ENCODE measurements around the gene PRSS48.
"Not testable (repeated sequence)": the region's sequence is repeated elsewhere in the genome, so short reads cannot be mapped to it uniquely, and the experiment has no call there.

PRSS48 gene

GRCh38 chr4:151276787-151277562 is at the start of gene PRSS48:
Gene PRSS48, plus strand, starts transcription at chr4:151277161. Its CDS starts 12 bp downstream, at chr4:151277173.
- DNase-seq (ENCODE audit: low spot score): peak; percentile 25

- DNase-seq (ENCODE audit: low spot score): no peak
These were observed 49.8 kb upstream of the PRSS48 start for GRCh38 chr4:151227172-151227571.

- DNase-seq (ENCODE audit: low spot score): no peak
These were observed 49.2 kb upstream of the PRSS48 start for GRCh38 chr4:151227731-151228130.

GRCh38 chr4:151228189-151229119 is 48.5 kb upstream of the PRSS48 start:
- no peak for DNase-seq (ENCODE audit: low spot score)

GRCh38 chr4:151231915-151232595 is 44.9 kb upstream of the PRSS48 start:
- no peak for DNase-seq (ENCODE audit: low spot score)

GRCh38 chr4:151233600-151233999 is 43.4 kb upstream of the PRSS48 start:
- no peak for DNase-seq (ENCODE audit: low spot score)

- DNase-seq (ENCODE audit: low spot score): not testable (repeated sequence)
These were observed 41.6 kb upstream of the PRSS48 start for GRCh38 chr4:151235373-151235772.

GRCh38 chr4:151236036-151236435 is 40.9 kb upstream of the PRSS48 start:
- no peak for DNase-seq (ENCODE audit: low spot score)

- no peak for DNase-seq (ENCODE audit: low spot score)
These were observed 38.5 kb upstream of the PRSS48 start for GRCh38 chr4:151238477-151238876.

- no peak for DNase-seq (ENCODE audit: low spot score)
These were observed 37.4 kb upstream of the PRSS48 start for GRCh38 chr4:151239608-151240007.

- DNase-seq (ENCODE audit: low spot score): no peak
These were observed 34.7 kb upstream of the PRSS48 start for GRCh38 chr4:151242305-151242704.

- DNase-seq (ENCODE audit: low spot score): no peak
These were observed 30.2 kb upstream of the PRSS48 start for GRCh38 chr4:151246742-151247141.

- no peak for DNase-seq (ENCODE audit: low spot score)
These were observed 29.6 kb upstream of the PRSS48 start for GRCh38 chr4:151247395-151247794.

GRCh38 chr4:151248519-151248918 is 28.4 kb upstream of the PRSS48 start:
- DNase-seq (ENCODE audit: low spot score): no peak

GRCh38 chr4:151250706-151251105 is 26.3 kb upstream of the PRSS48 start:
- DNase-seq (ENCODE audit: low spot score): no peak

GRCh38 chr4:151251603-151252304 is 25.2 kb upstream of the PRSS48 start:
- DNase-seq (ENCODE audit: low spot score): no peak

- DNase-seq (ENCODE audit: low spot score): not testable (repeated sequence)
These were observed 21.7 kb upstream of the PRSS48 start for GRCh38 chr4:151255226-151255625.

GRCh38 chr4:151255680-151256079 is 21.3 kb upstream of the PRSS48 start:
- not testable (repeated sequence) for DNase-seq (ENCODE audit: low spot score)

- DNase-seq (ENCODE audit: low spot score): no peak
These were observed 20.8 kb upstream of the PRSS48 start for GRCh38 chr4:151256134-151256533.

- no peak for DNase-seq (ENCODE audit: low spot score)
These were observed 19.3 kb upstream of the PRSS48 start for GRCh38 chr4:151257704-151258103.

GRCh38 chr4:151259752-151260151 is 17.2 kb upstream of the PRSS48 start:
- no peak for DNase-seq (ENCODE audit: low spot score)

- peak; percentile 33 for DNase-seq (ENCODE audit: low spot score)
These were observed 16.4 kb upstream of the PRSS48 start for GRCh38 chr4:151260526-151260925.
